Measurements from ENCODE around the gene LZTFL1.

Gene LZTFL1

DNA sequence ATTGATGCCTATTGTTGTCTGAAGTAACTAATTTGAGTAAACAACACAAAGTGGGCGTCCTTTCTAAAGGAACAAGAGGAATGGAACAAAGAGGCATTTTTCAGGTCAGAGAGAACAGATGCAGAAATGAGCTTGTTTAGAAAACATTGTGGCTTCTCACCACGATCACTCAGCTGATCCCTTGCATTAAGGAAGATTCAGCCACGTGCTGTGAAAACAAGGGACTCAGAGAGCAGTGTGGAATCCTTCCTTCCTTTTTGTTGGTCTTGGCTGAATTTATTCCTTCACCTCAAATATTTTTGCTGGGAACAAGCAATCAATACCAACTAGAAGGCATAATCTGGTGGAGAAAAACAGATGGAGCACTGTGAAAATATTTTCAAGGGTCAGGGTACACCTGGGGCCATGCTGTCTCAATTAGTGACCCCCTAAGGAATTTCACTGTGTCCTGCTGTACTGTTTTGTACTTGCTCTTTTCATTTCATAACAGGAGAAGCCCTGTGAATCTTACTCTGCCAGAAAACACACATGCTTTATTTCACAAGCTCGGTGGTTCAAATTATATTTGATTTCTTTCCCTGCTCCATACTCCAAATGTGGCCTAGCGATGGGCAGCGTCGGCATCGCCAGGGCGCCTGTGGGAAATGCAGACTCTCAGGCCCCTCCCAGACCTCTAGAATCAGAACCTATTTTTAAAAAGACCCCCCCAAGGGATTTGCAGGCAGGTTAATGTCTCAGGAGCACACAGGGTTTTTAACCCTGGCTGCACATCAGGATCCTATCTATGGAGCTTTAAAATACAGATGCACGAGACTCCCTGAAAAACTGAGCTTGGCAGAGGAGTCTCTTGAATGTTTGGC, 34.0 kb downstream of the LZTFL1 start:
- DNase-seq (ENCODE audit: low read depth in 2 of 2), result no peak

DNA sequence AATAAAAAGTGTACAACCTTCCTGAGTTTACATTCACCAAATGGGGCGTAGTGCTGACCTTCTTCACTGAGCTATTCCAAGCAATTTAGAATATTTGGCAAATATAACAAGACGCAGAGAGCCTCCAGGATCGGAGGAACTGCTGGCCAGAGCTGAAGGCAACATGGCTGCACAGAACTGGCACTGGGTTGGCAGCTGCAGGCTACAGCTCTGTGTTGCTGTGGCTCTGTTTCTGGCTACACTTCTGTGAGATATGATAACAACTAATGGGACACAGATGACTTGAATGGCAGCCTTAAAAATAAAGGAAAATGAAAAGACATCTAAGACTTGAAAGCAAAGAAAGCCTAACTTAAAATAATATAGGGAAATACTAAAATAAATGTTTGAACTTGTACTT, 34.8 kb downstream of the LZTFL1 start:
- no peak for DNase-seq (ENCODE audit: low read depth in 2 of 2)

DNA sequence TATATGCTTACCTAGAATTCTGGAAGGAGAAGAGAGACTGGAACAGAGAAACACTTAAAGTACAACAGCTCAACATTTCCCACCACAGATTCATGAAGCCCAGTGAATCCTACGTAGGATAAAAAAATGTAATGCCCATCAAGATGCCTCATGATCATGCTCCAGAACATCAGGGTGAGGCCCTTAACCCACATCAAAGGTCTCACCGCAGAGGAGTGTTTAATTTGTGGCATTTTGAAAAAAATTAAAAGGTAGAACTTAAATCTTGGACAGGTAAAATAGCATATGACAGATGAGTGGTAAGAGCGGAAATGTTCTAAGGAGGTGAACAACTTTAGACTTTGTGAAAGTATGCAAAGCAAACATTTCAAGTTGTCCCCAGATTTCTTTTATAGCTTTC, 35.8 kb downstream of the LZTFL1 start:
- DNase-seq (ENCODE audit: low read depth in 2 of 2), result no peak

DNA sequence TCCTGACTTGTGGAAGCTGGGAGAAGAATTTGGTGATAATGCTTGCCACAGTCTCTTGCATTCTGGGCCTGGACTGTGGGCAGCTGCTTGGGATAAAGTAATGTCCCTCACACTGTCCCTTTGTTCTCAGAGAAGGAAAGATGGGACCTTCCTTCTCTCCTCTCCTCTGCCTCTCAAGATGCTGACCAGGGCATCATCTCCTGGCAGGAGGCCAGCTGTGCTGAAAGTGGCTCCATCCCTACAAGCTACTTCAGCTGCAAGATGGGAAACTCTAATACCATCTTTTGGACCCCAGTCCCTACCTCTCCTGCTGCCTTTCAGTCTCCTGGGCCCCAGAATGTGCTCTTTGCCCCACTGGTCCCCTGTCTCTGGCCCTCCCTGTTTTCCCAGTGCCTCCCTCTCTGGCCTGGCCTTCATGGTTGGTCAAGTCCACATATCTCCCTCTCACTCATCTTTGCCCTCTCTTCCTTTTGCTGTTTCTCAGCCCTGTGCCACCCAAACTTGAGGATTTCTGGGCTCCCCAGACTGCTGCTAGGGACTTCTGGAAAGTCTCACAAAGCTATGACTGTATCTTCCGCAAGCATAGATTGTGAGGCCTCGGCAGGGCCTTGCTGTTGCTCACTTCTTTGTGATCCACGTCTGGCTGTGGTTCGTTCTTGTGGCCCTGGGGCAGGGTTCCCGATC, 38.5 kb downstream of the LZTFL1 start:
- DNase-seq (ENCODE audit: low read depth in 2 of 2), result no peak

DNA sequence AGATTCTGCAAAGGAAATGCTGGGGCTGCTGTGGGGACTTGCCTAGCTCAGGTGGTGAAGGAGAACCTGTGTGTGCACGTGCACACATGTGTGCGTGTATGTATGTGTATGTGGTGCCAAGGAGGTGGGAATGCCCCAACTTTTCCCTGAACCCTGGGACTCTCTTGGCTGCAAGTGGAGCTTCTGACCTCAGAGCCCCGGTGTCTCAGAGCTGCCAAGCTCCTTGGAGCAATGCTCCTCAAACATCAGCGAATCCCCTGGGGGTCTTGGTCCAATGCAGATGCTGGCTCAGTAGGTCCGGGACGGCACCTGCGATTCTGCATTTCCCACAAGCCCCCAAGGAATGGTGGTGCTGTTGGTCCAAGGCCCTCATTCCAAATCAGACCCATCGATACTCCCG, 39.8 kb downstream of the LZTFL1 start:
- no peak for DNase-seq (ENCODE audit: low read depth in 2 of 2)

DNA sequence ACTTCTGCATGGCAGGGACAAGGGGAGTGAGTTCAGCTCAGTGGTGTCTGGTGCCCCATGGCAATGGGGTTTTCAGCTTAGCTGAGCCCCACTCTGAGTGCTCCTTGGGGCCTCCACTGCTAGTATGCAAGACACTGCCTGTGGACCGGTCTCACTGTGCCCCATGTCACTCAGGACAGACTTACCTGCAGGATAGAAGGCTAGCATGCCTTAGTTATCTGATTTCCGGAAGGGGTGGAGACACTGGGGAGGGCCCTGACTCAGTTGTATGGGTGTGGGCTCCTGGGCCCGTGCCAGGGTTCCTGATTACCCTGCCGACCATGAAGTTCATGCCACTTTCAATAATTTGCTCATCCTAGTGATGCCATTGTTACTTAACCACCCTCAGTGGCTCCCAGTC, 41.3 kb downstream of the LZTFL1 start:
- DNase-seq (ENCODE audit: low read depth in 2 of 2), result no peak

DNA sequence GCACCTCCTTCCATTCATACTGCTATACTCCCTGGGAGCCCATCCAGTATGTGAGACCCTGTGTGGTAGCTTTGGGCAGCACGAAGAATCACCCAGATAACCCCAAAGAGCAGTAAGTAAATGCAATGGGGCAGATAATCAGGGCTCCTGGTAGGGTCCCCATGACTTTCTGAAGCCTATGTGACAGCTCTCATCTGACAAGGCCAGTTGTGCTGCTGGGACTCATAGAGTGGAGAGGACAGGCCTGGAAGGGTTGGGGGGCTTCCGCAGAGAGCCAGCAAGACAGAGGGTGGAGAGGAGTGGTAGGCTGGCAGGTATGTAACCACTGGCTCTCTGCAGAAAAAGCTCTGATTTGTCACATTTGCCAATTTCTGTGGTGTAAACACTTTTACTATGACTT, 42.3 kb downstream of the LZTFL1 start:
- DNase-seq (ENCODE audit: low read depth in 2 of 2), result no peak

DNA sequence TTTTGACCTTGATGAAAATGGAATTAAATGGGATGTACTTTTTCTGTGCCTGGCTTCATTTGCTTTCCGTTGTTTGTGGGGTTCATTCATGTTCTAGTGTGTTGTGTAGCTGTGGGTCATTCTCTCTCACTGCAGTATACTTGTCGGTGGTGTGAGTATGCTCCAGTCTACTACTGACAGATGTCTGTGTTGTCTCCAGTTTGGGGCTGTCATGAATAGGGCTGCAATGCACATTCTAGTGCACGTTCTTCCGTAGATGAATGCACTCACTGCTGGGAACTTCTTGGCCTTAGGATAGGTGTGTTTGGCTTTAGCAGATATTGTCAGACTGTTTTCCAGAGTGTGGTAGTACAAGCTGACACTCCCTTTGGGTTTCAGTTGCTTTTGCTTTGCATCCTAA, 43.9 kb downstream of the LZTFL1 start:
- DNase-seq (ENCODE audit: low read depth in 2 of 2), result no peak

DNA sequence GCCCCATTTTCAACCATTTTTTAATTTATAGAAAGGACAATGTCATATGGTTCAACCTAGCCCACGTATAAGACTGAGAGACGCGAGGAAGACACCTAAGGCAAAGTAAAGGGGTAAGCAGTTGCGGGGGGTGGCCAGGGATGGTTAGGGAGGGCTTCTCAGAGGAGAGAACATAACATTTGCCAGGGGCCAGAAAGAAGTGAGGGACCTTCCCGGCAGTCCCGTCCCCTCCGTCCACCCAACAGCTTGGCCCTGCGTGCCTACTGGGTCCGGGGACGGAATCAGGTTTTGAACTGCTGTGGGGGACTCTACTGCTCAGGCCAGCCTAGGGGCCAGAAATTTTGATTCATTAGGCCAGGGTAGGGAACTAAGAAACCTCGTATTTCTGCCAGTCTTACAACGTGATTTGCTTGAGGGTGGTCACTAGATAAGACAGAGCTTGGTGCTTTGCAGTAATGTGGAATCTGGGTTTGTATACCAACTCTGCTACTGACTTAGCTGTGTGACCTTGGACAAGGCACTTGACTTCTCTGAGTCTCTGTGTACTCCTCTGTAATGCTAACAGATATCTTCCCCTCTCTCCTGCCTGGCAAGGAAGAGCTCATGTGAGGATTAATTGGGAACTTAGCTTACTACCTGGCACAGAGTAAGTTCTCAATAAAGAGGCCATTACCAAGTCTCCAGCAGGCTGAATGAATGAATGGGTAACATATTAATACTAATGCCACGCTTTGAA, 44.8 kb downstream of the LZTFL1 start:
- DNase-seq (ENCODE audit: low read depth in 2 of 2), result no peak

DNA sequence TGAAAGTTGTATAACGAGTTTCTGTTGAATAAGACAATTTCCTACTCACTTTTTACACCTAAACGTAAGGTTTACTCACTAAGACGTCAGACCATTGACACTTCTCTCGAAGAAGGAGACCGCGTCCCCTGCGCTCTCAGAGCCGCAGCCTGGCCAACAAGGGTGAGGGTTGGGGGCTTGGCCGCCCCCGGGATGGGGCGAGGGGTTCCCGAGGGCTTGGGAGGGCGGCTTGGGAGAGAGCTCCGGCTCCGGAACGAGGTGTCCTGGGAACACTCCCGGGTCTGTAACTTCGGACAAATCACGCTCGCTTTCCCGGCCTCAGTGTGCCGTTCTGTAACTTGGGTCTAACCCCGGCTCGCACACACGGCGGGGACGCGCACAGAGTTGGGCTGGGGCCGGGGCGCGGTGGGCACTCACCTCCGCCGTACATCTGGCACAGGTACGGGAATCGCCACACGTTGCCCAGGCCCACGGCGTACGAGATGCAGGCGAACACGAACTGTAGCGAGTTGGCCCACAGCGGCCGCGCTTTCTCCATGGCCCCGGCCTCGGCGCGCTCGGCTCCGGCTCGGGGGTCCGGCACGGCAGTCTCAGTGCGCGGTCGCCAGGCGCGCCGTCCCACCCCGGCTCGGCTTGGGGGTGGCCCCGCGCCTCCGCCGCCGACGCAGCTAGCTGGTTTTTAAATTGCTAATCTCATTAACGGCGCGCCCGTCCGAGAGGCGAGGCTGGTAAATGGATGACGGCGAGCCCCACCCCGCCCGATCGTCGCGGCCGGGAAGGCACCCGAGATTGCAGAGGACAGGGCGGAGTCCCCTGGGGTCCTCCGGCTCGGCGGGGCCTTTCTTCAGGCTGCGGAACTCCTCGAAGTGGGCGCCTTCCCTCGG, 45.8 kb downstream of the LZTFL1 start, which contains the start of gene SLC6A20:
Gene SLC6A20 (minus strand): TSS at position 655 of the 884 bp plus-strand sequence. CDS start 117 bp downstream, at position 538.
- no peak for DNase-seq (ENCODE audit: low read depth in 2 of 2)

DNA sequence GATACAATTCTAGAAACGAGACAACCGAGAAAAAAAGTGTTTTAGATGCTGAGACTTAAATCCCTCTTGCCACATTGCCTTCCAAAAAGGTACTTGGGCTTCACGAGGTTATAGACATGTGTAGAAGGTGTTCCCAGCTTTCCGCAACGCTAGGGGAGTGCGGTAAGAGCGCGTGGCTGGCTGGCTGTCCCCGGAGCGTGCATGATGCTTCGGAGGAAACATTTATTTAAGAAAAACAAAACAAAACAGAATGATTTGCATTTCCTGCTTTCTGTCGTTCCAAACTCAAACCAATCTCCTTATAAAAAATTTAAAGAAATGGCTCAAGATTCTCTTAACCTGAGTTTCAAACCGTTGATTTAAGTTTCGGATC, 46.4 kb downstream of the LZTFL1 start:
- DNase-seq (ENCODE audit: low read depth in 2 of 2), result no peak

DNA sequence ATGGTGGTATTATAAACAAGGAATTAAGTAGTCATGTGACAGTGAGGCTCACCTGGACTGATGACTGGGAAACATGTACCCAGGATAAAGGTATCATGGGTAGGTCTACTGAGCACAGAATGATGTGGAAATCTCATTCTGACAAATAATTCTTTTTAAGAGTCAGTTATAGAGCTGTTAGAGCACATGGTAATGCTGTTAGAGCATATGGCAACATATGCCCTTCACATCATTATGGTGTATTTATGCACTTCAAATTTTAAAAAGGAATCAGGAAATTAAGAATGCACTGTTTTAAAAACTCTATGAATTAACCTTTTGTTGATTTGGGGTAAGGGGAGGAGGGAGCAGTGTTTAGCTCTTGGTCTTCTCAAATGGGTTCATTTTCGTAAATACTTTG, 47.3 kb downstream of the LZTFL1 start:
- DNase-seq (ENCODE audit: low read depth in 2 of 2), result no peak

DNA sequence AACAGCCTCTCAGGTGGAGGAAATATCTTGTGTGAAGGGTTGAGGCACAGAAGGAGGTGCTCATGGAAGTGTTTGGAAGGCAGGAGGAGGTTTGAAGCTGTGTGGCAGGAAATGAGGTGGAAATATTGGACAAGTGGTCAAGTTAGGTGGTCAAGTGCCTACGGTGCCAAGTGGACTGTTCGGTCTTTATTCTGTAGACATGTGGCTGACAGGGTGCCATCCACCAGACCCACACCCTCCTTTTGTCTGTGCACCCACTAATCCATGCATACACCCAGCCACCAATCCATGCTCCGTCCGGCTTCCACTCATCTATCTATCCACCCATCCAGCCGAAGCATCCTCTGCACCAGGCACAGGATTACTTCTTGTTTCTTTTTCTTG, 47.8 kb downstream of the LZTFL1 start:
- no peak for DNase-seq (ENCODE audit: low read depth in 2 of 2)

DNA sequence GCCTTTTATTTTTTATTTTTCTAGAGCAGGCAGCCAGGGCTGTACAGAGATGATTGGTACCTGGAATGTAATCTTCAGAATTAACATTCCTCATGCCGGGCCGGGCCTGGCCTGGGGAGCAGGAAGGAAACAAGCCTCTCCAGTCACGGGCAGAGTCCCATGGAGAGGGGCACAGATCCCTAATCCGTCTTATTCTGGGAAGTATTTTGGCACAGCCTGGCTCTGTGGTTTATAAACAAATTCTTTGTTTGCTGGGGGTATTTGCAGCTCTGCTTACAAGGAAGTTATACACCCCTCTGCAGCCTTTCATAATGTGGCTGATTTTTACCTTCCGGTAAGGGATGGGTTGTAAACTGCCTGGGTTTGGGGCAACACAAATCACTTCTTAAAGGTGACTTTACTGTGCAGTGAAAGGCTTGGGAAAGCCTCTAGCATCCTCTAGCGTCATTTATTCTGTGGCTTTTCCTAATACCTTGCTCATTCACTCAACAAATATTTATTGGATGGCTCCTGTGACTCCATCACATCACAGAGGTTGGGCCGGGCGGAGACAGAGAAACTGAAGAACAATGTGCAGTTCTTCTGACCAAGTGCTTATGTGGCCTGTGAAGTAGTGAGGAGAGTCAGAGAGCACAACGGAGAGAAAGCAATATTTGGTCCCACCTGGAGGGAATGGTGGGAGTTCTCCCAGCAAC, 48.3 kb downstream of the LZTFL1 start:
- DNase-seq (ENCODE audit: low read depth in 2 of 2), result no peak

DNA sequence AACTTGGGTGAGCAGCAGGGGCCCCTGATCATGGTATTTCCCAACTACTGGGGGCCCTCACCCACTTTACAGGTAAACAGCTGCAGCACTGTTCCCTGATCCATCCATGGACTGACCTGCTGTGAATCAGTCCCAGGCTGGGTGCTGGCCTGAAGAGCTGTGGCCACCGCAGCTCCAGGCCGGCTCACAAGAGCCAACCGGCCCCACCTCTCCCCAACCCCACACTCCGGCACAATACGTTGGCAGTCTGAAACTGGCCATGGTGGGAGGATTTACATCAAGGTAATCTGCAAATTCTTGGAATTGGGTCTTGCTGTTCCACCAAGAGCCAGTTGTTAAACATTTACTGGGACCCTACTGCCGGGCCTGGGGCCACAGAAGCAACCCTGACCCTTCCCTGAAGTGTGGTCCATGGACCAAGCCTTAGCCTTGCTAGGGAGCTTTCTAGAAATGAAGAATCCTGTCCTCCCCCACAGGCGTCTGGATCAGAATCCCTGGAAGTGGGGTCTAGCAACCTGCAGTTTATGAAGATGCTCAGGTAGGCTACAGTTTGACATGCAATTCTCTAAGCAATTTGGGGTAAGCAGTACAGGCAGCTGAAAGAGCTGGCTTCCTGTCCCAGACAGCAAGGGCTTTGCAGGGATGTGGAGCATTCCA, 49.3 kb downstream of the LZTFL1 start:
- no peak for DNase-seq (ENCODE audit: low read depth in 2 of 2)

DNA sequence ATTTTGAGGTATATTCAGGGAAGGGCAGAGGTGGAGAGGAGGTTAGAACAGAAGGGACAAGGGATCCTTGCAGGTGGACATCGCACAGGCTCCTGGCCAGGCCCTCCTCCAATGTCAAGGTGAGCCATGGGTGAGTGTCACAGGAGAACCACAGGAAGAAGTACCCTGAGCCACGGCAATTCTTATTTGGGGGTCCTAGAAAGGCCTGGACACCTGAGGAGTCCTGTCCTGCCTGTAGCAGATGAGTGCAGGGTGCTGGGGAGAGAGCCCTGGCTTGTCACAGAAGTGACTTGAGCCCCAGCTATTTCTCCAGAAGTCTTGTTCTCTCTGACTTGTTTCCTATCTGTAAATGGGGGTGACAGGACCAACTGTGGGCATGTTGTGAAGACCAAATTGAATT, 49.9 kb downstream of the LZTFL1 start:
- no peak for DNase-seq (ENCODE audit: low read depth in 2 of 2)

DNA sequence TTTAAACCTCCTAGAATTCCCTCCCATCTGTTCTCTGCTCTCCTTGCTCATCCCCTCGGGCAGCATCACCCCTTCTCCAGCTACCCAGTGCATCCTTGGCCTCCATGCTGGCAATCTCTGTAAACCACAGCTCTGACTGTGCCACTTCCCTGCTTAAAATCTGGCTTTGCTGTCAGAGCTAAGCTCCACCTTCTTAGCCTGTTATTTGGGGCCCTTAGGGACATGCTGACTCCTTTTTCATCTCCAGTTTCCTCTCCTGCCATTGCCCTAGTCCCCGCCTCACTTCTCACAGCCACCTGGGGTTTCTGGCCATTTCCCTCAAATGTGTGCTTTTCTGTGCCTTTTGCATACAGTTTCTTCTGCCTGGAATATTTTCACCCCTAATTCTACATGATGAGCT, 51.3 kb downstream of the LZTFL1 start:
- no peak for DNase-seq (ENCODE audit: low read depth in 2 of 2)

DNA sequence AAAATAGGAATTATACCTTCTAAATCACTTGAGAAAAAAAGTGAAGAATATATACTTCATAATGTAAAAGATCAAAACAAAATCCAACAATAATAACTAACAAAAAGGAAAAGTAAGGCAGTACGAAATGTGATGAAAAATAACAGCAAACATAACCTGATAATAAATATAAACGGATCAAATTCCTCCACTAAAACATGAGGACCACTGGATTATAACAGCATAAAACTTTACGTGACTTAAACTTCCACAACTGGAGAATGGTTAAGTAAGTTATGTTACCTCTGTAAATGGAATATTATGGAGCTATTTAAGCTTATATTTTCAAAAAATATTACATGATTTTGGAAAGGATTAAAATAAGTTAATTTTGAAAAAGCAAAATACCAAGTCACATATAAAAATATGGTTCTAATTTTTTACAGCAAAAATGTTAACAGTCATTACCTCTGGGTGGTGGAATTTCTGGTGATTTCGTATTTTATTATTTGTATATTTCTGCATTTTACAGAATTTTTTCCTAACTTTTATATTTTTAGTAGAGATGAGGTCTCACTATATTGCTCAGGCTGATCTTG, 52.6 kb downstream of the LZTFL1 start:
- no peak for DNase-seq (ENCODE audit: low read depth in 2 of 2)

DNA sequence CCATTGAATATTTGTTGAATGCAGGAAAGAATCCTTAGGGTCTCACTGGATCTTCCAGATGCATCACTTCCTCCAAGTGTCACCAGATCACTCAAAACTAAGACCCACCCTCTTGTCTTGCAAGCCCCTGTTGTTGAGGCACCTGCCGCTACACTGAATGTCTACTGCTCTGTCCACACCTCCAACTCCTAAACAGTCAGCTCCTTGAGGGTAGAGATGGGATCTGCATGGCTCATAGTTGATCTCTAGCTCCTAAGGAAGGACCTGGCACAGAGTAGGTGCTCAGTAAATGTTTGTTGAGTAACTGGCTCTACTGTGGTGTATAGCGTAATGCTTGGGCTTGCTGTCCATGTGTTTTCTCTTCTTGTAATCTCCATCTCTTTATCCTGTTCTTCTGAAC, 54.4 kb downstream of the LZTFL1 start:
- DNase-seq (ENCODE audit: low read depth in 2 of 2), result no peak

DNA sequence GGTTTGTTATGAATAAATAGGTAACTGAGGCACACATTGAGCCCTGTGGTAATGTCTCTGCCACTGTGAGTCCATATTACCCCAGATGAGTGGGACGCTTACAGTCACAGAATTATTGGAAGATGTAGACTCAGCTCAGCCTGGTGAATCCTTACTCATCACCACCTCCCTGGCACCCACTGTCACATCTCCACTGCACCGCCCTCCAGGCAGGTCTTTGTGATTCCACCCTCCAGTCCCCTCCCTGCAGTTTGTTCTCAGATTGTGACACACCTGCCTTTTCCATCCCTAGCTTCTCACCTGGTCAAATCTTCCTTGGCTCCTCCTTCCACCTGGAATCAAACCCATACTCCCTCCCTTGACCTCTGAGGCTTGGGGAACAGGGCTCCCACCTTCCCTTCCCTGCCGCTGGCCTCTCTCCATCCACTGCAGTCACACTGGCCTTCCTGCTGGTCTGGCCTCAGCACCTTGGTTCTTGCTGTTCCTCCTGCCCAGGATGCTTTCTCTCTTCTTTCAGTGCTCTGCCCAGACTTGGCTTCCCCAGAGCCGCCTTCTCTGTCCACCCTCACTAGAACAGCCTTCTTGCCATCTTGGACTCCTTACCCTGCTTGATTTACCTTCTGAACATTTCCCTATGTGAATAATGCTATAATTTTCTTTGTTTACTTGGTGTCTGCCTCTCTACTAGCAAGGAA, 55.0 kb downstream of the LZTFL1 start:
- DNase-seq (ENCODE audit: low read depth in 2 of 2), result no peak
